ENCODE results near the gene MYLK4.

Gene MYLK4

DNA sequence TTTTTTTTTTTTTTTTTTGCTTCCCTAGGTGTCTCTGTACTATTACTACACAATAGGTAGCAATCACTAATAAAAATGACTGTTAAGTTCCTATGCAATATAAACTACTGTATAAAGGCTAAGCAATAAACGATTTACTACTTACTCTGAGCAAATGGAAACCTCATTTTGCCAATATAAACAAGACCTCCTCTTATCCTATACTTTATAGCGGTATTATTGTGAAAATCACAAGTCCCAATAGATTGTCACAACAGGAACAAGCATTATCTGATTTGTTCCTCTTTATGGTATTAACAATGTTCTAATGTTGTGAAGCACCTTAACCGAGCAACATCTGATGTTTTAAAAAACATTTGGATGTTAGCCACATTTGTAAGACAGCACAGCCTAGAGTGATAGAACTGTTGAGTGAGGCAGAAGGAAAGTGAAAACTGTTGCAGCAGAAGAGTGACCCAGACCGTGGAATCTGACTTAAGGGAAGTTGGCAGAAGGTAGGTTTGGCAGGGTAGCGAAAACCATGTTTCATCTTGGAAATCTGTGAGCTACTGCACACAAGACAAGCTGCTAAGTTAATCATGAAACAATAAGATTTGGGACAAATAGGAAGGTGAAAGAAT is 94.2 kb downstream of the MYLK4 start:
- H3K4me3 ChIP-seq (IDR thresholded peaks at IDR 0.05; ENCODE audit: insufficient read depth, low read depth, low read length) = no peak overlapping the region
- H3K9ac ChIP-seq = no peak overlapping the region
- H3K4me2 ChIP-seq = no peak overlapping the region
- H3K36me3 ChIP-seq (ENCODE audit: insufficient read depth) = no peaks in the 10 kb centered on the region
- no peaks in the 10 kb centered on the region for H3K79me2 ChIP-seq (ENCODE audit: insufficient read depth, low read depth)
- H3K27me3 ChIP-seq (ENCODE audit: insufficient read depth, low read depth) = no peaks in the 10 kb centered on the region
- TF ChIP-seq, protein P1, sequence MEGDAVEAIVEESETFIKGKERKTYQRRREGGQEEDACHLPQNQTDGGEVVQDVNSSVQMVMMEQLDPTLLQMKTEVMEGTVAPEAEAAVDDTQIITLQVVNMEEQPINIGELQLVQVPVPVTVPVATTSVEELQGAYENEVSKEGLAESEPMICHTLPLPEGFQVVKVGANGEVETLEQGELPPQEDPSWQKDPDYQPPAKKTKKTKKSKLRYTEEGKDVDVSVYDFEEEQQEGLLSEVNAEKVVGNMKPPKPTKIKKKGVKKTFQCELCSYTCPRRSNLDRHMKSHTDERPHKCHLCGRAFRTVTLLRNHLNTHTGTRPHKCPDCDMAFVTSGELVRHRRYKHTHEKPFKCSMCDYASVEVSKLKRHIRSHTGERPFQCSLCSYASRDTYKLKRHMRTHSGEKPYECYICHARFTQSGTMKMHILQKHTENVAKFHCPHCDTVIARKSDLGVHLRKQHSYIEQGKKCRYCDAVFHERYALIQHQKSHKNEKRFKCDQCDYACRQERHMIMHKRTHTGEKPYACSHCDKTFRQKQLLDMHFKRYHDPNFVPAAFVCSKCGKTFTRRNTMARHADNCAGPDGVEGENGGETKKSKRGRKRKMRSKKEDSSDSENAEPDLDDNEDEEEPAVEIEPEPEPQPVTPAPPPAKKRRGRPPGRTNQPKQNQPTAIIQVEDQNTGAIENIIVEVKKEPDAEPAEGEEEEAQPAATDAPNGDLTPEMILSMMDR (conservative IDR thresholded peaks at IDR 0.05; ENCODE audit: low read depth, low read length) = no peak
- H3K27ac ChIP-seq = no peak overlapping the region
- no peaks in the 10 kb centered on the region for H3K4me1 ChIP-seq (ENCODE audit: low read depth, poor library complexity, severe bottlenecking)
- H2AFZ ChIP-seq (ENCODE audit: low read depth) = no peak overlapping the region
- no peaks in the 10 kb centered on the region for H4K20me1 ChIP-seq (ENCODE audit: insufficient read depth)

DNA sequence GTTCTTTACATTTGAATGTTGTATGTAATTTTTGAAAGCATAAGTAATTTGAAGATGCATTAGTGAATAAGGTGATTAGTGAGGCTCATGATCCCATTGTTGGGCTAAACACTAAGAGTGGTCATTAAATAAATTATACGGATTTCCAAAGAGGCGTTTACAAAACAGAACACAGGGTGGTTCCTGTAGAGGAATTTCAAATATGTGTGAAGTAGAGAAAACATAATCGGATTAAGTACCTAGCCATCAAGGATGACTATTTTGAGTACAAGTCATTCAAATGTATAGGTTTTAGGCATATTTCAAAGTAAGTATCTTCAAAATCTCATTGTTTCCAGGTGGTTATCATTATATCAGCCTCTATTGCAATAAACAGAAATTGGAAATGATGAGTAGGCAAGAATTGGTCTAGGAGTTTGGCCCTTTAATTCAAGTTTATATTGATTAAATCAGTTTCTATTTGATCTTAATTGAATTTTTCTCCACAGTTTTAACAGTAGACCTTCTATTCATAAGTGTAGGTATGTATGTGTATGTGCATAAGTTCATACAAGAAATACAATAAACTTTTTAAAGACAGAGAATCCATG is 94.8 kb downstream of the MYLK4 start:
- Histone ChIP-seq H3K4me3 (IDR thresholded peaks at IDR 0.05; ENCODE audit: insufficient read depth, low read depth, low read length) (no peak overlapping the region), H2AFZ (ENCODE audit: low read depth) (no peak overlapping the region), H3K27me3 (ENCODE audit: insufficient read depth, low read depth) (no peaks in the 10 kb centered on the region), H3K79me2 (ENCODE audit: insufficient read depth, low read depth) (no peaks in the 10 kb centered on the region), H3K9ac (no peak overlapping the region), H3K36me3 (ENCODE audit: insufficient read depth) (no peaks in the 10 kb centered on the region), H3K27ac (no peak overlapping the region), H4K20me1 (ENCODE audit: insufficient read depth) (no peaks in the 10 kb centered on the region), H3K4me1 (ENCODE audit: low read depth, poor library complexity, severe bottlenecking) (no peaks in the 10 kb centered on the region), H3K4me2 (no peak overlapping the region)
- TF ChIP-seq, protein P1 (conservative IDR thresholded peaks at IDR 0.05; ENCODE audit: low read depth, low read length) = no peak

DNA sequence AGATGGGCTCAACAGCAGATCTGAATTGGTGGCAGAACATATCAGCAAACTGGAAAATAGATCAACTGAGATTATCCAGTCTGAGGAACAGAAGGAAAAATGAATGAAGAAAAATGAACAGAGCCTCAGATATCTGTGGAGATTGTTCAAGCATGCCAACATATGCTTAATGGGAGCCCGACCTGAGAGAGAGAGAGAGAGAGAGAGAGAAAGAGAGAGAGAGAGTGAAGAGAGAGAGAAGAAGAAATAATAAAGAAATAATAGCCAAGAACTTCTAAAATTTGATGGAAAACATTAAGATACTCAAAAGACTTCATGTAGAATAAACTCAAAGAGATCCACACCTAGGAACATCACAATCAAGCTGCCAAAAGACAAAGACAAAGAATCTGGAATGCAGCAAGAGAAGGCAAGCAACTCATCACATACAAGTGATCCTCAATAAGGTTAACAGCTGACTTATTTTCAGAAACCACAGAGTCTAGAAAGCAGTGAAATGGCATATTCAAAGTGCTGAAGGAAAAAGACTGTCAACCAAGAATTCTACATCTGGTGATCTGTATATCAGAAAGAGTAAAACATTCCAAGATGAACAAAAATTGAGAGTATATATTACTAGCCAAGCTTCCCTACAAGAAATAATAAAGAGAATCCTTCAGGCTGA is 97.2 kb downstream of the MYLK4 start:
- no peak overlapping the region for H2AFZ ChIP-seq (ENCODE audit: low read depth)
- H3K4me3 ChIP-seq (IDR thresholded peaks at IDR 0.05; ENCODE audit: insufficient read depth, low read depth, low read length) = no peak overlapping the region
- H3K27me3 ChIP-seq (ENCODE audit: insufficient read depth, low read depth) = no peaks in the 10 kb centered on the region
- H3K79me2 ChIP-seq (ENCODE audit: insufficient read depth, low read depth) = no peaks in the 10 kb centered on the region
- TF ChIP-seq, protein P1 (conservative IDR thresholded peaks at IDR 0.05; ENCODE audit: low read depth, low read length) = no peak
- no peaks in the 10 kb centered on the region for H4K20me1 ChIP-seq (ENCODE audit: insufficient read depth)
- no peak overlapping the region for H3K9ac ChIP-seq
- no peaks in the 10 kb centered on the region for H3K36me3 ChIP-seq (ENCODE audit: insufficient read depth)
- no peaks in the 10 kb centered on the region for H3K4me1 ChIP-seq (ENCODE audit: low read depth, poor library complexity, severe bottlenecking)
- no peak overlapping the region for H3K27ac ChIP-seq
- H3K4me2 ChIP-seq = no peak overlapping the region

DNA sequence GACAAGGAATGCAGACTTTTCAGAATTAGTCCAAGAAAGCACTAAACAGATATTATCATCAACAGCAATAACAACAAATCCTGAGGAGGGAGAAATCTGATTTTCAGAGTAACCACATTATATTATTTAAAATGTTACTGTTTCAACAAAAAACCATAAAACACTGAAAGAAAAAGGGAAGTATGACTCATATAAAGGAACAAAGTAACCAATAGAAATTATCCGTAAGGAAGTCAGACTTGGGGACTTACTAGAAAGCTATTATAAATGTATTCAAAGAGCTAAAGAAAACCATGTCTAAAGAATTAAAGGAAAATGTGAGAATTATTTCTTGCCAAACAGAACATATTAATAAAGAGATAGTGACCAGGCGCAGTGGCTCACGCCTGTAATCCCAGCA is 98.1 kb downstream of the MYLK4 start:
- TF ChIP-seq, protein P1 (conservative IDR thresholded peaks at IDR 0.05; ENCODE audit: low read depth, low read length) = no peak
- no peaks in the 10 kb centered on the region for H4K20me1 ChIP-seq (ENCODE audit: insufficient read depth)
- H3K27ac ChIP-seq = no peak overlapping the region
- no peak overlapping the region for H3K9ac ChIP-seq
- no peak overlapping the region for H3K4me2 ChIP-seq
- H3K4me3 ChIP-seq (IDR thresholded peaks at IDR 0.05; ENCODE audit: insufficient read depth, low read depth, low read length) = no peak overlapping the region
- no peaks in the 10 kb centered on the region for H3K4me1 ChIP-seq (ENCODE audit: low read depth, poor library complexity, severe bottlenecking)
- no peaks in the 10 kb centered on the region for H3K79me2 ChIP-seq (ENCODE audit: insufficient read depth, low read depth)
- no peaks in the 10 kb centered on the region for H3K36me3 ChIP-seq (ENCODE audit: insufficient read depth)
- H2AFZ ChIP-seq (ENCODE audit: low read depth) = no peak overlapping the region
- H3K27me3 ChIP-seq (ENCODE audit: insufficient read depth, low read depth) = no peaks in the 10 kb centered on the region

Data from KMS-11 (cell line).